Endodermal cell (in vitro differentiated cells): ENCODE measurements around the gene SLC8B1. TPM values are rescaled to one million over a fixed set of nuclear protein-coding genes. Genes with fewer than 3 reads are reported as not detected.

Source experiments
- DNase-seq: peaks from one replicate; pipeline ENCODE4 v3.0.0-alpha.2; 2017
- H3K27ac ChIP-seq: 2 replicates; pipeline ENCODE4 v1.5.1; 2013; ENCODE audit warnings: mild to moderate bottlenecking, low read depth, low read length, moderate library complexity
- H3K27me3 ChIP-seq: 2 replicates; pipeline ENCODE4 v1.6.1; 2013; ENCODE audit warnings: mild to moderate bottlenecking, low read length, moderate library complexity; ENCODE audit not compliant: insufficient read depth, control insufficient read depth, poor library complexity, severe bottlenecking
- H3K36me3 ChIP-seq: 2 replicates; pipeline ENCODE4 v1.7.0; 2013; ENCODE audit warnings: mild to moderate bottlenecking, low read length, moderate library complexity; ENCODE audit not compliant: control insufficient read depth, insufficient read depth
- H3K4me1 ChIP-seq: one replicate; pipeline ENCODE4 v1.7.0; 2013; ENCODE audit warnings: low read length; ENCODE audit not compliant: control insufficient read depth, insufficient read depth
- H3K4me3 ChIP-seq: 2 replicates; pipeline ENCODE4 v1.5.1; 2013; ENCODE audit warnings: mild to moderate bottlenecking, low read length, moderate library complexity
- H3K9ac ChIP-seq: 2 replicates; pipeline ENCODE4 v1.6.1; 2013; ENCODE audit warnings: mild to moderate bottlenecking, low read length, moderate library complexity; ENCODE audit not compliant: poor library complexity, severe bottlenecking; ENCODE audit errors: extremely low read depth
- H3K9me3 ChIP-seq: 2 replicates; pipeline ENCODE4 v1.6.1; 2013; ENCODE audit warnings: mild to moderate bottlenecking, low read length, moderate library complexity; ENCODE audit not compliant: control insufficient read depth
- H3K27ac Mint-ChIP-seq: 2 replicates; pipeline ENCODE4 v1.8.0; 2020; ENCODE audit warnings: mixed read lengths
- H3K27me3 Mint-ChIP-seq: 2 replicates; pipeline ENCODE4 v1.8.0; 2021; ENCODE audit warnings: mild to moderate bottlenecking, mixed read lengths; ENCODE audit not compliant: insufficient read depth
- H3K36me3 Mint-ChIP-seq: 2 replicates; pipeline ENCODE4 v1.8.0; 2020; ENCODE audit warnings: low read depth, mixed read lengths
- H3K4me1 Mint-ChIP-seq: 2 replicates; pipeline ENCODE4 v1.8.0; 2020; ENCODE audit warnings: mixed read lengths
- H3K4me3 Mint-ChIP-seq: 2 replicates; pipeline ENCODE4 v1.8.0; 2020; ENCODE audit warnings: mild to moderate bottlenecking, moderate library complexity, mixed read lengths
- H3K9me3 Mint-ChIP-seq: 2 replicates; pipeline ENCODE4 v1.8.0; 2020; ENCODE audit warnings: mild to moderate bottlenecking, mixed read lengths
- CTCF ChIP-seq: fragments of 200-600 bp; sonication (generic); conservative IDR thresholded peaks from 2 replicates; pipeline ENCODE4 v1.5.0; 2021; ENCODE audit warnings: antibody characterized with exemption, mild to moderate bottlenecking
- WGBS, 2 experiments: methylation state at CpG; one replicate each; pipeline versions ENCODE4 v1.1.5 to v1.1.7; 2013; ENCODE audit warnings: missing lambda C conversion rate in 2 of 2, mixed read lengths in 1 of 2; ENCODE audit not compliant: insufficient coverage in 1 of 2, insufficient read length in 1 of 2; 5-methylcytosine and 5-hydroxymethylcytosine counted together
- total RNA-seq, 2 donors: library from RNA; stranded (reverse); fragmentation: NEBNext Ultra II Directional in 1 of 2; extraction: Animal tissue kit (Norgen Biotek cat#: 25700) in 1 of 2; gene quantifications; 2 replicates in 1 of 2; 3 replicates in 1 of 2; pipeline ENCODE4 v1.2.1, GENCODE V29; 2021

Gene SLC8B1
- total RNA-seq, 2 donors from 2014 or later = 6.9 to 9.1 TPM

- Histone ChIP-seq H3K27me3 (no peaks in the 10 kb centered on the region), H3K9me3 (no peaks in the 10 kb centered on the region), H3K4me1 (no peaks in the 10 kb centered on the region), H3K4me3 (no peak overlapping the region), H3K27ac (no peak overlapping the region), H3K36me3 (no peaks in the 10 kb centered on the region), H3K9ac (no peak overlapping the region)
- no peak for TF ChIP-seq CTCF
- no peak for DNase-seq
- Mint-ChIP-seq H3K4me3 (no peak overlapping the region), H3K27me3 (no peaks in the 10 kb centered on the region), H3K4me1 (no peaks in the 10 kb centered on the region), H3K9me3 (no peaks in the 10 kb centered on the region), H3K27ac (no peak overlapping the region), H3K36me3 (peaks cover 19% of the 10 kb centered on the region)
- WGBS, 2 experiments = 95 to 97% methylated on average over 12 of the region's 12 CpGs
Observed at GRCh38 chr12:113269257-113269943, 65.5 kb downstream of the SLC8B1 start.

- TF ChIP-seq CTCF = no peak
- Mint-ChIP-seq H3K36me3 (peaks cover 19% of the 10 kb centered on the region), H3K4me1 (no peaks in the 10 kb centered on the region), H3K4me3 (no peak overlapping the region), H3K9me3 (no peaks in the 10 kb centered on the region), H3K27ac (no peak overlapping the region), H3K27me3 (no peaks in the 10 kb centered on the region)
- H3K36me3 ChIP-seq = no peaks in the 10 kb centered on the region
- H3K27me3 ChIP-seq = no peaks in the 10 kb centered on the region
- no peaks in the 10 kb centered on the region for H3K9me3 ChIP-seq
- H3K4me3 ChIP-seq = no peak overlapping the region
- no peak for DNase-seq
- no peak overlapping the region for H3K9ac ChIP-seq
- H3K4me1 ChIP-seq = no peaks in the 10 kb centered on the region
- no peak overlapping the region for H3K27ac ChIP-seq
- WGBS, 2 experiments = 94 to 97% methylated on average over 16 to 19 of the region's 19 CpGs
Observed at GRCh38 chr12:113268621-113269020, 66.3 kb downstream of the SLC8B1 start.

GRCh38 chr12:113268136-113268535, 66.8 kb downstream of the SLC8B1 start:
- Mint-ChIP-seq H3K4me3 (no peak overlapping the region), H3K27me3 (no peaks in the 10 kb centered on the region), H3K4me1 (no peaks in the 10 kb centered on the region), H3K36me3 (peaks cover 19% of the 10 kb centered on the region), H3K9me3 (no peaks in the 10 kb centered on the region), H3K27ac (no peak overlapping the region)
- no peaks in the 10 kb centered on the region for H3K27me3 ChIP-seq
- WGBS, 2 experiments = 91 to 97% methylated on average over 11 to 12 of the region's 12 CpGs
- no peak for DNase-seq
- H3K9ac ChIP-seq = no peak overlapping the region
- no peaks in the 10 kb centered on the region for H3K9me3 ChIP-seq
- H3K4me3 ChIP-seq = no peak overlapping the region
- H3K36me3 ChIP-seq = no peaks in the 10 kb centered on the region
- TF ChIP-seq CTCF = no peak
- H3K27ac ChIP-seq = no peak overlapping the region
- H3K4me1 ChIP-seq = no peaks in the 10 kb centered on the region
